GM19239 (cell line): ENCODE measurements around the gene PTGIR.
"Not testable (repeated sequence)": the region's sequence is repeated elsewhere in the genome, so short reads cannot be mapped to it uniquely, and the experiment has no call there.

Experiments used
- DNase-seq: peaks from one replicate; pipeline ENCODE4 v3.0.0; 2011; ENCODE audit warnings: low spot score; ENCODE audit not compliant: insufficient read length
- FAIRE-seq: peaks from 2 replicates; lab custom pipeline; 2011; peaks lifted over from hg19 to GRCh38; lab: Jason Lieb, UNC

Gene PTGIR

DNA sequence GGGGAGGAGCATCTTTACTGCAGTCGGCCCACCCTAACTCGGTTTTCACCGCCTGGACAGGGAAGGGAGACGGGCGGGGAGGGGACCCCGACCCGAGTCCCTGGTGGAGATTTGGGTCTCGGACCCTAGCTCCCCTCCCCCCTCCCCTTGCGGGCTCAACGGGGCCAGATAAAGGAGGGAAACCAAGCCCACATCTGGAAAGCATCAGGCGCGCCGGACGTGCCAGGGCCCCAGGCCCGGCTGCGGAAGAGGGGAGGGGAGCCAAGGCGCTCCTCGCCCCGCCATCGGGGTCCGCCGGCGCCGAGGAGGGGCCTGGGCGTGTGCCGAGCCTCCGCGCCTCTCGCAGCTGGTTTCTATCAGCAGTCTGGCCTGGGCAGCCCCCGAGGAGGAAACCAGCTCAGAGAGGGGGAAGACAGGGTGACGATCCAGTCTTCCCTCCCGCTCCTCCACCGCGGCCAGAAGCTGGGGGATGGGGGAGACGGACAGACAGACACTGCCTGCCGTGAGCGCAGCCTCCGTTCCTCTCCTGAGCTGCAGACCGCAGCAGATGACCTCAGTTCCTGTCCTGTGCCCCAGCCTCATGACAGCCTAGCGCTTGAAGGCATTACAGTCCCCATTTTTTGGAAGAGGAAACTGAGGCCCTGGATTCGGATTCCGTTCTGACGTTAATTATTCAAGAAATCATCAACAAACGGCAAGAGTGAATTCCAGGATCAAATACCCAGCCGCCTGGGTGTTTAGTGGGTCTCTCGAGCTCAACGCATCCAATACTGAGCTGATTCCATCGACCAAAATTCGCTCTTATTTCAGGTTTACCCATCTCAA is 14.7 kb upstream of the PTGIR start:
- DNase-seq (no peak), FAIRE-seq (no peak)

DNA sequence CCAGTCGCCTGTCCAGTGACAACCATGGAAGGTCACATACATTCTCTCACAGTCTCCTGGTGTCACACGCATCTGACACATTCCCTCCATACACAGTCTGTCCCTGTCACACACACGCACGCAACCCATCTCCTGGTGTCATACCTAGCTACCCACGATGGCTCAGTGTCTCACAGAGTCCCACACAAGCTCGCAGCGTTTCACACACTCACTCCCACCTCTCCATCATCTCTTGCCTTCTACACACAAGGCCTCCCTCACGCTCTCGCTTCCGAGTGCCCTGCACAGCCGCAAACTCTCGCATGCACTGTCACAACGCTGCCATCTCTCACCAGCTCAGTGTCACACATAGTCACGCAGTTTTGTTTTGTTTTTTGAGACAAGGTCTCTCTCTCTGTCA is 12.3 kb upstream of the PTGIR start:
- no peak for FAIRE-seq
- DNase-seq = no peak

DNA sequence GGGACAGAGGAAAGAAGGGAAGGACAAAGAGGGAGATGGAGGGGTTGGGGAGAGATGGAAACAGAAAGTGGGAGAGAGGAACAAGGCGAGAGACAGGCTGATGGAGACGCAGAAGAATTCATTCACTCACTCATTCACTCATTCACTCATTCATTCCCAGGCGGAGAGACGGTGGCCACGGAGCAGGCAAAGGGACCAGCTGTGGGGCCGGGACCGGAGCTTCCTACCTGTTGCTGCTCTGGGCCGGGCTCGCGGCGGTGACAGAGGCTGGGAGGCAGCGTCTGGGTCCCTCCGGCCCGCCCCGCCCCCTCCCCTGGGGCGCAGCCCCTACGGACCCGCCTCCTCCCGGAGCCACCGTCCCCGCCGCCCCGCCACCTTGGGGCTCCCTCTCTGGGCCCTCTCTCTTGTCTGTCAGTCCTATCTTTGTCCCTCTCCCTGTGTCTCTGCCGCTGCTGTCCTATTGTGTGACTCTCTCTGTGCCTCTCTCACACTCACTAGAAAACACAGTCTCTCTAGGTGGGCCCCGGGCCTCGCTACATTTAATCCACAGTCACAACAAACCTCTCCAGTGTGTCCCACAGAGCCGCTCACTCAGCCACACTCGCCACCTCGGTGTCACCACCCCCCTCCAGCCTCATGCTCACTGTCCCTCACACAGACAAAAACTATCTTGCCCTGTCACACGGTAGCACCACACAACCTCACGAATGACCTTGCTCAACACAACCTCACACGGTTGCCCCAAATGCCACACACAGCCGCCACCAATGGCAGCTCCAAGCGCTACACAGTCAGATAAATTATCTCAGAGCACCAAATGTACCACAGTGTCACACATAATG is 11.3 kb upstream of the PTGIR start, which contains the start of gene GNG8:
TSS of gene GNG8 (minus strand) at position 283 of the 842 bp plus-strand sequence. CDS start 1,520 bp downstream, outside the sequence.
- DNase-seq = no peak
- FAIRE-seq = no peak

DNA sequence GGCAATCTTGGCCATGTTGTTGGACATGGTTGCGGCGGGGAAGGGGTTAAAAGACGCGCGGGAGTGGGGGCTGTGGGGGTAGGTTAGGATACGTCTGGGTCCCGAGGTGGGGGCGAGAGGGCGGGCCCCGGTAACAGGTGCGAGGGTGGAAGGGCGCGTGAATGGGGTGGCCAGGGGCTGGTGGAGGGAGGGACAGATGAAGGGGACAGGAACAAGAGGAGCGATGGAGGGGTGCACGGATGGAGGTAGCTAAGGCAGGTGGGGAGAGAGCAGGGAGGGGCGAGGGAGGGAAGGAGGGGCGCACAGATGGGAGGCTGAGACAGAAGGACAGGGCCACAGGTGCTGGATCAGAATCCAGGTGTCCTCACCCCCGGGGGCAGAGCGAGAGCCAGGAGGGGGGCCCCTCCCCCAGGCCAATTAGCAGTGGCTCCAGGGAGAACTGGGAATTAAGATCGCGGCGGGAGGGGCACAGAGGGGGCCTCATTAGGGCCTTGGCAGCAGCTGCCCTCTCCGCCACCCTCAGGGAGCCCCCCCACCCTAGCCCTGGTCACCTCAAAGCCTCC is 9.8 kb upstream of the PTGIR start:
- DNase-seq (no peak), FAIRE-seq (no peak)

DNA sequence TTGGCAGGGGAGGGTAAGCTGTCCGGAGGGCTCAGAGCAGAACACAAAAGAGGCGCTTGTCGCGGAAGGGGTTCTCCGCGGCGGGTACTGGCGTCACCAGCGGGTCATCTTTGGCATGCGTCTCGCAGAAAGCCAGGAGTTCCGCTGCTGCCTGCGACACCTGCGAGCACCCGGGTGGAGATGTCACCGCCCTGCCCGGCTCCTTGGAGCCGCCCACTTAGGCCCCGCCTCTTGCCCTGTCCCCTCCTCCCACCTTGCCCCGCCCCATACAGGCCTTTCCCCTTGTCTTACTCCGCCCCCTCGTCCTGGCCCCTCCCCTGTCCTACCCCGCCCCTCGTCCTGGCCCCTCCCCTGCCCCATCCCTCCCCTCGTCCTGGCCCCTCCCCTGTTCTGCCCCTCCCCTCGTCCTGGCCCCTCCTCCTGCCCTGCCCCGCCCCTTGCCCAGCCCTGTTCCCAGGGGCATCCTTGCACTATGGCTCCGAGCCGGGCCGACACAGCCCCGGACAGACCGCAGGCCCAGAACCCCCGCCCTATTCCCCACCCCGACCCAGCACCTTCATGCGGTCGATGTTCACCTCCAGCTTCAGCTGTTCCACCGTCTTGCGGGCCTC is 9.3 kb upstream of the PTGIR start:
- DNase-seq (peak; percentile 78), FAIRE-seq (peak; percentile 94)

DNA sequence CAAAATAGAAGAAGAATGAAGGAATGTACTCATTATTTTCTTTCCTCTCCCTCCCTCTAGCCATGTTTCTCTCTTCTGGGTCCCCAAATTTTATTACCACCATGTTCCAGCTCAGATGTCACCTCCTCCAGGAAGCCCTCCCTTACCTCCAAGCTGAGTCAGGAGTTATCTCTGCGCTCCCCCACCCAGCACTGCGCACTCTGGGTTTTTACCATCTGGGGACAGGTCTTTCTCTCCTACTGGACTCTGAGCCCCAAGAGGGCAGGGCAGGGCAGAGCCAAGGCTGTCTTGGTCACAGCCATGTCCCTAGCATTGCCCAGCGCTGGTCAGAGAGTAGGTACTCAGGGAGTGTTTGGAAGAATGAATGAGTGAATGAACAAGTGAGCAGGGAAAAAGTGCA is 8.2 kb upstream of the PTGIR start:
- DNase-seq (no peak), FAIRE-seq (no peak)

DNA sequence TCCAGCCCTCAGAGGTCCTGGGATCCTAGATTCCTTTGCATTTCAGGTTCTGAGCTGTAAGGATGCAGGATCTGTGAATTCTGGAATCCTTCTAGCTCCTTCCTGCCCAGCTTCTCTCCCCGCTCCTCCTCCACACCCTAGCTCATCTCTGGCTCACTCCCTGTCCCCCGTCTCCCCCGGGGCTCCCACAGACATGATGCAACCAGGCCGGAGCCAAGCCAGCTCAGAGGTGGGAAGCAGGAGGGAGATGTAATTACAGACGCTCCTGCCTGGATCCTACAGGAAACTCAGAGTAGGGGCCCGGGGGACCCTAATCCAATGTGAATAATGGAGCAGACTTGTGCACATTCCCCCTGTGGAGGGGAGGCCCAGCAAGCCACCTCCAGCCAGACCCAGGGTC is 6.6 kb upstream of the PTGIR start:
- DNase-seq = no peak
- no peak for FAIRE-seq

DNA sequence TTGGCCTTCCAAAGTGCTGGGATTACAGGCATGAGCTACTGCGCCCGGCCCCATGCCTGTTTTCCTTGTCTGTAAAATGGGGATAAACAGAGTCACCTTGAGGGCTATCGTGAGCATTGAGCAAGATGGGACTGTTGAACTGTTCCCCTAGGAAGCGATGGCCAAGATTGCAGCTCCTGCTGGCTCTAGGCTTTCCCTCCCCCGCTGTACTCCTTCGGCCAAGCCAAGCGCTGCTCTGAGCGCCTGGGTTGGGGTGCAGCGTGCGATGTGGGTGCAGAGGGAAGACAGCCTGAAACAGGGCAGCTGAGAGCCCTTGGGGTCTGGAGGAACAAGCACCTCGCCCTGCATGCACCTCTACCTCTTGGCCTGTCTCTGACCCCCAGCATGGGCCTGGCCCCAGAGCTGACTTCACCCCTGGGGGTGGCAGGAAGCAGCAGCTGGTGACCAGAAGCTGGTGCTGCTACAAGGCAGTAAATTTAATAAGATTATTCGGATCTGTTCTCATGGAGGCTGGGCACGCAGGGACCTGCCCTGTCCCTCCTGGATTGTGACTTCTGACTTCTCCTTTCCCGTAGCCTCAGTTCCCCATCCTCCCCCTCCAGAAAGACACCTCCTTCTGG is 5.8 kb upstream of the PTGIR start:
- DNase-seq = no peak
- FAIRE-seq = no peak

DNA sequence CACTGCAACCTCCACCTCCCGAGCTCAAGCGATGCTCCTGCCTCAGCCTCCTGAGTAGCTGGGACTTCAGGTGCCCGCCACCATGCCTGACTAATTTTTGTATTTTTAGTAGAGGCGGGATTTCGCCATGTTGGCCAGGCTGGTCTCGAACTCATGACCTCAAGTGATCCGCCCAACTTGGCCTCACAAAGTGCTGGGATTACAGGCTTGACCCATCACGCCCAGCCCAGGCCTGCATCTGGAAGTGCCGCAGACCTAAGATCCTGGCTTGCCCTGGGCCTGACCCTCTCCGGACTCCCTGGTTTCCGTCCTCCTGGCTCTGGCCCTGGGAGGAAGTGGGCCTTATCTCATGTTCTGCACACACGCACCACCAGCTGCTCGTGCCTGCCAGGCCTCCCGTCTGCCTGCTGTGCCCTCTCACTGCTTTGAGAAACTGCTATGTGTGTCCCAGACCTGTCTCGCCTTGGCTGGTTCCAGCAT is 4.7 kb upstream of the PTGIR start:
- DNase-seq (no peak), FAIRE-seq (no peak)

DNA sequence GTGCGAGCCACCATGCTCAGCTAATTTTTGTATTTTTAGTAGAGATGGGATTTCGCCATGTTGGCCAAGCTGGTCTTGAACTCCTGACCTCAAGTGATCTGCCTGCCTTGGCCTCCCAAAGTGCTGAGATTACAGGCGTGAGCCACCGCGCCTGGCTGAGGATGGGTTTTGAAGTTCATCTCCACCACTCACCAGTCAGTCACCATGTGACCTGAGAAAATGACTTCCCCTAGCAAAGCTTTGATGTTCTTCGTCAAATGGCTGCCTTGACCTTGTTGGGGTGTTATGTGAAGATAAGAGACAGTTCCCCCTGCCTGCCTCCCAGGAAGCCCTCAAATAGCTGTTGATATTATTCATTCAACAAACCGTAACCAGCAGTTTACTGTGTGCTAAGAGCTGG is 4.1 kb upstream of the PTGIR start:
- not testable (repeated sequence) for DNase-seq, FAIRE-seq

DNA sequence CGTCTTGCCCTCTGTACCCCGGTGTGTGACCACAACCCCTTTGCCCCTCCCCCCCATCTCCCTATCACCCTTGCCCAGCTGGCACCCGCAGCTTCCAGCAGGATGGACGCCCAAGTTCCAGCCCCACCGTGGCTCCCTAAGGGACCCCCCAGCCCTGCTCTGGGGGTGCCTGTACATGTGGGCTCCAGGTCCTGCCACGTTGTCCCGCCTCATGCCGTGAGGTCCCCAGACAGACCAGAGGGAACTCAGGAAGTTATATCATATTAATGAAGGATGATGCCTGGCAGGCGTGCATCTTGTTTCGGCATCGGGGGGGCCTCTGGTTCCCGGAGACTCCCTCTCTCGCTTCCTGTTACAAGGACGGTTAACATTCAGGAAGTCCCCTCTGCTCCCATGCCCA is 1.6 kb upstream of the PTGIR start:
- DNase-seq (no peak), FAIRE-seq (no peak)

DNA sequence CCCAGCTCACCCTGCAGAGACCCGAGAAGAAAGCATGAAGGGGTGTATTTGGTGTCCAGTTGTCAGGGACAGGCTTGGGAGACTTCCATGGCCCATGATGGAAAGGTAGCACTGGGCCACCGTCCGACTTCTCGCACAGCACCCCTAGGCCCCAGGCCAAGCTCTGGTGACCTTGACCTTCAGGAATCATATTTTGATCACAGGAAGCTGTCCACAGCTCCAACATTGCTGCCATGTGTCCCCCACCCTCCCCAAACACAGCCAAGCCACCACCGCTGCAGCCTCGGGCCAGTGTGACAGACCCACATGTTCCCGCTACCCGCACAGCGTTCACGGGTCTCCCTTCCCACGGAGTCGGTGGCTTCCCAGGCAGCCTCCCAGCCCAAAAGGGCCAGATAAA is 842 bp upstream of the PTGIR start:
- DNase-seq = no peak
- FAIRE-seq = no peak

DNA sequence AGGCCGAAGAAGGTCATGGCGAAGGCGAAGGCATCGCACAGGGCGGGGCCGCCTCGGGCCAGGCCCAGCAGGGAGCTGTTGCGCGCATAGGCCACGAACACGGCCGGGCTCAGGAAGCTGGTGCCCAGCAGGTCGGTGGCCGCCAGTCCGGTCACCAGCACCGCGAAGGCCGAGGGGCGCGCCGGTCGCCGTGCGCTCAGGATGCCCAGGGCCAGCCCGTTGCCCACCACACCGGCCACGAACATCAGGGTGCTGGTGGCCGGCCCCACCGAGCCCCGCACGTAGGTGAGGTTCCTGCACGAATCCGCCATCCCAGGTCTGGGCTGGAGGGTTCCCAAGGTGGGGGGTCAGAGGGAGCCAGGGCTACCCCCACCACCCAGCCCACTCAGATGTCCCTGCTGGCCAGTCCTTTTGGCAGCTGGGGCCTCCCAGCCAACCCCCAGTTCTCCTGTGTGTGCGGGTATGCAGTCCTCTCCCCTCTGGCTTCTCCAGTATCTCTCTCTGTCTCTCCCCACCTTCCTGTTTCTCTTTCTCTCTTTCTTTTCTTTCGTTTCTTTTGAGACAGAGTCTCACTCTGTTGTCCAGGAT is 880 bp downstream of the PTGIR start:
- DNase-seq (no peak), FAIRE-seq (no peak)

DNA sequence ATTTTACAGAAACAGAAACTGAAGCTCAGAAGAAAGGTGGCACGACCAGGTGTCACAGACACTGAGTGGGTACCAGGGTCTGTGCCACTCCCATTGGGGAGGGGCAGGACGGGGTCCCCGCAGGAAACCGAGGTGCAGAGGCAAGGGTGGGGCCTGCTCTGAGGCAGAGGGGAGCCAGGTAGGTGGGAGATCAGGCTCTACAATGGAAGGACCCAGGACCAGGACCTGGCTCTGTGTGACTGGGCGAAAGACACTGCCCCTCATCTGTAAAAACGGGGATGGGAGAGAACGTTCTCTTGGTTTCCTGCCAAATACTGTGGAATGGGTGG is 2.8 kb downstream of the PTGIR start:
- no peak for FAIRE-seq
- no peak for DNase-seq

DNA sequence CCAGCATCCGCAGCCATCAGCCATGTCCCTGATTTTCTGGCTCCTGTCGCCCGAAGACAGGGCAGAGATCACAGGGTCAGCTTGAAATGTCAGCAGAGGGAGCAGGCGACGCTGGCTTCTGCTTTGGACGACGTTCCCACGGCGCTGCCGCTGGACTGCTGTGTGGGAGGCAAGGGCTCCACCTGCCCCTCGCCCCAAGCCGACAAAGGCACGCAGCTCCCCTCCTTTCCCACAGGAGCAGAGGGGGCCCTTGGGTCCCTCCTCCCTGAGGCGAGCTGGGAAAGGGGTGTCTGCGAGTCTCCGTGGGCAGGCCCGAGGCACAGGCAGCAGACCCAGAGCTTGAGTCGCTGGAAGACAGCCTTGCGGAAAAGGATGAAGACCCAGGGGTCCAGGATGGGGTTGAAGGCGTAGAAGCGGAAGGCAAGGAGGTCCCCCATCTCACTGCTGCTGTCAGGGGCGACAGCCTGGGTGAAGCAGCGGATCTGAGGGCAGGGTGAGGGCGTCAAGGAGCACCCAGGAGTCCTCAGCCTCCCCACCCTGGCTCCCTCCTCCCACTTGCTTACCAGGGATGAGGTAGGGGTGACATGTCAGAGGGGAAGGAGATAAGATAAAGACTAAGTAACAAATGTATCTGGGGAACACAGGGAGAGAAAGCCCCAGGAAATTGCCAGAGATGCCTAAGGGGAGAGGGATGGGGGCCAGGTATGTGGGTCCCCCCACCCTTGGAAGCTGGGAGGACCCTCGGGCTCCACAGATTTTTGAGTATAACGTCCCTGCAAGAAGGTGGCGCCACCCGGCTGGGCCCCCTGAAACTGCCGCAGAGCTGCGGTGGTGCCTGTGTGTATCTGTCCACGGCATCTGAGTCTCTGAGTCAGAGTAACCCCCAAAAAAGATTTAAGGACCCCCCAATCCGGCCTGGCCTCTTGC is 3.4 kb downstream of the PTGIR start:
- FAIRE-seq (no peak), DNase-seq (no peak)

DNA sequence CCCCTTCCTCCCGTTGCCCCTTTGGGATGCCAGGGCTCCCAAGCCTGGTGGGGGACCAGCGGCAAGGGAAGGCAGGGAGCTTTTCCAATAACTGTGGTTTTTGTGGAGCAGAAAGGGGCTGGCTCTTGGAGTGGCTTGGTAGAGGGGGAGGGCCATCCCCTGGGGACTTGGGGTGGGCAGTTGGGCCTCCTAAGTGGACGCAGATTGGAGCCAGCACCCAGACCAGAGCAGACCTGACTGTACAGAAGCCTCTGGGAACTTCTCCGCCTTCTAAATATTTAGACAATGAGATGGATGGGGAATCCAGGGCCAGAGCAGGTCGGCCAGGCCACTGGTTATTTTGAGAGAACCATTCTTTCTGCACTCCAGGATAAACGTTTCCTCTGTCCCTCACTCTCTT is 4.2 kb downstream of the PTGIR start:
- no peak for FAIRE-seq

DNA sequence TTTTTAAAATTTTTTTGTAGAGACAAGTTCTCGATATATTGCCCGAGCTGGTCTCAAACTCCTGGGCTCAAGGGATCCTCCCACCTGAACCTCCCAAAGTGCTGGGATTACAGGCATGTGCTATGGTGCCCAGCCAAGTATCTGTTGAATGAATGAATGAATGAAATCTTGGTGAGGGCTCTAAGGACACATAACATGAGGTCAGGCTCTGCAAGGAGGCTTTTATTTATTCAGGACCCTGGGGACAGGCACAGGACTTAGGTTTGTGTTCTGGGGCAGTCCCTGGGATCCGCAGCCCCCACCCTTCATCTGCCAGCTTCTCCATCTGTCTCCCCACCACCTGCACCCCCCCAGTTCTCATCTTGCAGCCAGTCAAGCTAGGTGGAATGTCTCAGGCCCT is 4.6 kb downstream of the PTGIR start:
- no peak for FAIRE-seq
- no peak for DNase-seq

More for the DNA sequence above, 4.2 kb downstream of the PTGIR start:
- no peak for DNase-seq

DNA sequence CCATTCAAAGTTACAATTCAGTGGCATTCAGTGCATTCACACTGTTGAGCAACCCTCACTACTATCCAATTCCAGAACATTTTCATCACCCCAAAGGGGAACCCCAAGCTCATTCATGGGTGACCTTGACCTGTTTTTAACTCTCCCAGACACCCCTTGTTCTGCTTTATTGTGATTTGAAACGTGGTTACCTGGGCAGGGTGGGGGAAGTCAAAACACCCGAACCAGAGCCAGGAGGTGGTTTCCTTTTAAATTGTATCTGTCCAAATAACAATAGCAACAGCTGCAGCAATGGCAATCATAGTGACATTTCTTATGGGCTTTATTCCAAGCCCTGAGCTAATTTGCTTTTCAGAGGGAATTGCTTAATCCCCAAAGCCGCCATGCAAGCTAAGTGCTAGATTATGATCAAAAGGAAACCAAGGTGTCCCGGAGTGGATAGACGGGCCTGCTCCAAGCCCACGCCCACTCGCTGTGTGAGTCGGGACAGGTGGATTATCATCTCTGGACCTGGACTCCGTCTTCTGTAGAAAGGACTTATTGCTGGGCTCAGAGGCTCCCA is 6.1 kb downstream of the PTGIR start:
- FAIRE-seq (no peak), DNase-seq (no peak)
